CD4-positive, alpha-beta T cell (primary cell): ENCODE measurements around the gene AFAP1L1. TPM values are rescaled to one million over a fixed set of nuclear protein-coding genes. Genes with fewer than 3 reads are reported as not detected.

ENCODE experiments used
- ATAC-seq: fragments of 200-7000 bp; cut with Tn5 transposase; one replicate; pipeline ENCODE4 v1.10.0; 2022; ENCODE audit warnings: mild to moderate bottlenecking; ENCODE audit not compliant: poor library complexity
- CTCF ChIA-PET: fragments of 350-600 bp; sonication (Branson Sonifier 250); formaldehyde crosslinking; loops from one replicate; lab custom pipeline; 2021; ENCODE audit warnings: antibody characterized with exemption, inconsistent platforms; lab: Charles Lee
- POLR2A ChIA-PET: fragments of 350-600 bp; sonication (Branson Sonifier 250); formaldehyde crosslinking; loops from one replicate; lab custom pipeline; 2021; ENCODE audit warnings: antibody characterized with exemption, inconsistent platforms; lab: Charles Lee
- DNase-seq, 14 experiments: peaks; one replicate each; pipeline ENCODE4 v3.0.0-alpha.2; 2013 to 2020; ENCODE audit warnings: mixed read lengths in 2 of 14
- H3K27ac ChIP-seq, 2 donors: one replicate each; pipeline versions ENCODE4 v1.5.1 to v1.7.0; 2013; ENCODE audit warnings: low read length in 2 of 2, low read depth in 1 of 2, mild to moderate bottlenecking in 1 of 2
- H3K27me3 ChIP-seq, 2 experiments: 1 replicate in 1 of 2; 2 replicates in 1 of 2; pipeline versions ENCODE4 v1.6.1 to v1.7.0; 2013; ENCODE audit warnings: low read length in 2 of 2, control low read depth in 1 of 2, mild to moderate bottlenecking in 1 of 2, moderate library complexity in 1 of 2; ENCODE audit not compliant: insufficient read depth in 2 of 2, control insufficient read depth in 1 of 2
- H3K36me3 ChIP-seq: one replicate; pipeline ENCODE4 v1.6.1; 2013; ENCODE audit warnings: low read length, control low read depth; ENCODE audit not compliant: insufficient read depth
- H3K4me1 ChIP-seq: one replicate; pipeline ENCODE4 v1.6.1; 2013; ENCODE audit warnings: low read length, control low read depth; ENCODE audit not compliant: insufficient read depth
- H3K4me3 ChIP-seq: one replicate; pipeline ENCODE4 v1.5.1; 2013; ENCODE audit warnings: mild to moderate bottlenecking, low read length, moderate library complexity
- H3K9me3 ChIP-seq, 2 experiments: 1 replicate in 1 of 2; 2 replicates in 1 of 2; pipeline versions ENCODE4 v1.6.1 to v1.7.0; 2013; ENCODE audit warnings: low read length in 2 of 2, mild to moderate bottlenecking in 2 of 2, control low read depth in 1 of 2, moderate library complexity in 1 of 2; ENCODE audit not compliant: control insufficient read depth in 1 of 2, insufficient read depth in 1 of 2
- H3K27ac Mint-ChIP-seq: one replicate; pipeline ENCODE4 v1.8.0; 2020; ENCODE audit warnings: mixed read lengths
- H3K27me3 Mint-ChIP-seq: one replicate; pipeline ENCODE4 v1.8.0; 2021; ENCODE audit warnings: mixed read lengths
- H3K36me3 Mint-ChIP-seq: one replicate; pipeline ENCODE4 v1.8.0; 2021; ENCODE audit warnings: low read depth, mixed read lengths
- H3K4me1 Mint-ChIP-seq: one replicate; pipeline ENCODE4 v1.8.0; 2021; ENCODE audit warnings: low read depth, mixed read lengths
- H3K4me3 Mint-ChIP-seq: one replicate; pipeline ENCODE4 v1.8.0; 2020; ENCODE audit warnings: mild to moderate bottlenecking, mixed read lengths
- H3K9me3 Mint-ChIP-seq: one replicate; pipeline ENCODE4 v1.8.0; 2020; ENCODE audit warnings: mixed read lengths
- CTCF ChIP-seq: fragments of 200-600 bp; IDR thresholded peaks from one replicate; pipeline ENCODE4 v1.8.0; 2022; ENCODE audit warnings: antibody characterized with exemption, mild to moderate bottlenecking
- intact Hi-C, 2 experiments: fragments of 100-400 bp; cut with DNase I in 1 of 2; cut with micrococcal nuclease in 1 of 2; formaldehyde crosslinking; loops; one replicate each; pipeline versions ENCODE4 v1.15.1 to v1.9.0; 2023 to 2025; cut with DNase I, micrococcal nuclease
- total RNA-seq, 174 experiments: library from RNA in 2 of 174; stranded (reverse) in 2 of 174; gene quantifications; one replicate each; pipeline ENCODE4 v1.2.3 and lab custom pipeline; 2021 to 2026

The AFAP1L1 gene
- total RNA-seq, 2 experiments from 2014 or later = 0.47 to 0.56 TPM

- no peaks in the 10 kb centered on the region for H3K4me1 ChIP-seq
- ATAC-seq (no peak), DNase-seq (no peak)
- ChIA-PET CTCF (interaction anchor here (1.4 kb wide), 1 partner anchor 11 kb away, joined by 5 read pairs; no protein-coding TSS in a partner anchor), POLR2A (interaction anchor here (0.6 to 2.3 kb wide), 2 partner anchors 11 to 20 kb away, joined by 3 to 11 read pairs; partner anchors contain the start of gene GRPEL2)
- no peaks in the 10 kb centered on the region for H3K27me3 Mint-ChIP-seq
- no peaks in the 10 kb centered on the region for H3K36me3 ChIP-seq
- no peaks in the 10 kb centered on the region for H3K36me3 Mint-ChIP-seq
- no peaks in the 10 kb centered on the region for H3K9me3 Mint-ChIP-seq
- no peak overlapping the region for H3K4me3 ChIP-seq
- no peak overlapping the region for H3K4me3 Mint-ChIP-seq
- H3K27ac ChIP-seq = no peak overlapping the region
- no peaks in the 10 kb centered on the region for H3K27me3 ChIP-seq
- no peaks in the 10 kb centered on the region for H3K9me3 ChIP-seq
- no peak for TF ChIP-seq CTCF
- intact Hi-C loops = no loop called here
- H3K4me1 Mint-ChIP-seq = no peaks in the 10 kb centered on the region
- H3K27ac Mint-ChIP-seq = no peak overlapping the region
Observed at GRCh38 chr5:149333711-149334443, 62.2 kb downstream of the AFAP1L1 start.

- intact Hi-C loops = no loop called here
- no peak overlapping the region for H3K27ac Mint-ChIP-seq
- no peak overlapping the region for H3K27ac ChIP-seq
- ChIA-PET CTCF (no interaction called here), POLR2A (no interaction called here)
- no peak overlapping the region for H3K4me3 Mint-ChIP-seq
- no peaks in the 10 kb centered on the region for H3K36me3 ChIP-seq
- no peak overlapping the region for H3K4me3 ChIP-seq
- H3K27me3 Mint-ChIP-seq = no peaks in the 10 kb centered on the region
- no peaks in the 10 kb centered on the region for H3K27me3 ChIP-seq
- H3K36me3 Mint-ChIP-seq = no peaks in the 10 kb centered on the region
- H3K4me1 Mint-ChIP-seq = no peaks in the 10 kb centered on the region
- H3K9me3 Mint-ChIP-seq = no peaks in the 10 kb centered on the region
- no peak for TF ChIP-seq CTCF
- no peaks in the 10 kb centered on the region for H3K4me1 ChIP-seq
- ATAC-seq (no peak), DNase-seq (no peak)
- H3K9me3 ChIP-seq = no peaks in the 10 kb centered on the region
Observed at GRCh38 chr5:149337736-149338135, 66.1 kb downstream of the AFAP1L1 start.

DNA sequence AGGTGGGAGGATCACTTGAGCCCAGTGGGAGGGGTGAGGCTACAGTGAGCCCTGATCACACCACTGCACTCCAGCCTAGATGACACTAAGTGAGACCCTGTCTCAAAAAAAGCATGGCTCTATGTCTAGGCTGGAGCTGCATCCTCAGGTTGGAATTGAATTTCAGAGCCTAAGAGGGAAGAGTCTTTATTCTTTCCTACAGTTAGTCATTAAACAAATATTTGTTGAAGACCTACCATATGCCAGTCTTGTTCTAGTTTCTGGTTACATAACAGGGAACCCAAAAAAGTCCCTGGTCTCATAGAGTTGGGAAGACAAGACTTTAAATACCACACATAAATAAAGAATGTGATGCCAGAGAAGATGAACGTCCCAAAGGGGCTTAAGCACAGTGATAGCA, 66.7 kb downstream of the AFAP1L1 start:
- no peaks in the 10 kb centered on the region for H3K9me3 ChIP-seq
- ATAC-seq = no peak
- Mint-ChIP-seq H3K4me1 (no peaks in the 10 kb centered on the region), H3K9me3 (no peaks in the 10 kb centered on the region), H3K4me3 (no peak overlapping the region), H3K27ac (no peak overlapping the region), H3K36me3 (no peaks in the 10 kb centered on the region), H3K27me3 (no peaks in the 10 kb centered on the region)
- no peaks in the 10 kb centered on the region for H3K4me1 ChIP-seq
- no peak for DNase-seq
- no peak overlapping the region for H3K27ac ChIP-seq
- ChIA-PET CTCF (interaction anchor here (0.6 kb wide), 1 partner anchor 437 kb away, joined by 3 read pairs; no protein-coding TSS in a partner anchor), POLR2A (no interaction called here)
- H3K27me3 ChIP-seq = no peaks in the 10 kb centered on the region
- H3K36me3 ChIP-seq = no peaks in the 10 kb centered on the region
- TF ChIP-seq CTCF = no peak
- intact Hi-C loops = no loop called here
- H3K4me3 ChIP-seq = no peak overlapping the region
